HepG2 (cell line): Measurements from ENCODE around the gene THOP1. TPM values are rescaled to one million over a fixed set of nuclear protein-coding genes. Genes with fewer than 3 reads are reported as not detected.

Experiments used
- AHR ChIP-seq: IDR thresholded peaks from 2 replicates; pipeline ENCODE4 v1.6.1; 2018; ENCODE audit warnings: missing genetic modification reagents, missing compliant biosample characterization
- ASH2L ChIP-seq: fragments of 300-600, 200-600 bp; sonication (generic); IDR thresholded peaks from 2 replicates; pipeline ENCODE4 v1.7.0; 2017; ENCODE audit warnings: low read depth, mild to moderate bottlenecking, moderate library complexity, mixed read lengths, low read length; ENCODE audit not compliant: insufficient read length
- CENPX ChIP-seq: sonication (generic); formaldehyde crosslinking; IDR thresholded peaks from 2 replicates; pipeline ENCODE4 v1.9.0; 2021; ENCODE audit warnings: mild to moderate bottlenecking, missing genetic modification reagents, moderate library complexity
- KDM6A ChIP-seq: IDR thresholded peaks from 2 replicates; pipeline ENCODE4 v1.6.1; 2016; ENCODE audit warnings: low read depth
- LBX2 ChIP-seq: sonication (generic); formaldehyde crosslinking; IDR thresholded peaks from 2 replicates; pipeline ENCODE4 v1.5.0; 2020; ENCODE audit warnings: missing genetic modification reagents, mild to moderate bottlenecking, borderline replicate concordance
- MEF2D ChIP-seq: sonication (generic); formaldehyde crosslinking; IDR thresholded peaks from 2 replicates; pipeline ENCODE4 v1.5.1; 2020; ENCODE audit warnings: mild to moderate bottlenecking, missing genetic modification reagents
- PRPF4 ChIP-seq: fragments of 200-400 bp; formaldehyde crosslinking; IDR thresholded peaks from 2 replicates; pipeline ENCODE4 v1.6.1; 2016; ENCODE audit warnings: low read length, low read depth; ENCODE audit not compliant: poor library complexity, severe bottlenecking
- STAT5B ChIP-seq: sonication (generic); formaldehyde crosslinking; IDR thresholded peaks from 2 replicates; pipeline ENCODE4 v1.4.0; 2020; ENCODE audit warnings: missing genetic modification reagents
- TBL1XR1 ChIP-seq: fragments of 150-350 bp; IDR thresholded peaks from 2 replicates; pipeline ENCODE4 v1.6.1; 2014; ENCODE audit warnings: borderline replicate concordance, low read length; ENCODE audit not compliant: partially characterized antibody
- TBP ChIP-seq: sonication (generic); formaldehyde crosslinking; IDR thresholded peaks from 2 replicates; pipeline ENCODE4 v1.5.0; 2020; ENCODE audit warnings: missing genetic modification reagents
- TEF ChIP-seq: sonication (generic); formaldehyde crosslinking; IDR thresholded peaks from 2 replicates; pipeline ENCODE4 v1.5.0; 2020; ENCODE audit warnings: missing genetic modification reagents
- TRIM22 ChIP-seq: fragments of 450-650 bp; IDR thresholded peaks from 2 replicates; pipeline ENCODE4 v1.6.1; 2017
- U2AF1 ChIP-seq: fragments of 200-400 bp; formaldehyde crosslinking; optimal IDR thresholded peaks from 2 replicates; pipeline ENCODE3; 2017; ENCODE audit warnings: mild to moderate bottlenecking, low read depth, low read length
- ZBTB7A ChIP-seq: sonication (generic); formaldehyde crosslinking; IDR thresholded peaks from 2 replicates; pipeline ENCODE4 v1.8.0; 2022; ENCODE audit warnings: mild to moderate bottlenecking, missing genetic modification reagents
- ZNF3 ChIP-seq: IDR thresholded peaks from 2 replicates; pipeline ENCODE4 v1.7.0; 2017; ENCODE audit warnings: inconsistent platforms
- ZNF329 ChIP-seq: sonication (generic); formaldehyde crosslinking; IDR thresholded peaks from 2 replicates; pipeline ENCODE4 v1.9.0; 2021; ENCODE audit warnings: low read depth, mild to moderate bottlenecking, missing genetic modification reagents
- ZNF431 ChIP-seq: sonication (generic); formaldehyde crosslinking; IDR thresholded peaks from 2 replicates; pipeline ENCODE4 v1.9.0; 2022; ENCODE audit warnings: missing genetic modification reagents, low read depth, mild to moderate bottlenecking, borderline replicate concordance
- ZNF788 ChIP-seq: sonication (generic); formaldehyde crosslinking; IDR thresholded peaks from 2 replicates; pipeline ENCODE4 v1.5.0; 2020; ENCODE audit warnings: mild to moderate bottlenecking, missing genetic modification reagents, borderline replicate concordance
- ZNF816 ChIP-seq: sonication (generic); formaldehyde crosslinking; IDR thresholded peaks from 2 replicates; pipeline ENCODE4 v1.8.0; 2022; ENCODE audit warnings: missing genetic modification reagents, mild to moderate bottlenecking, borderline replicate concordance
- ZUFSP ChIP-seq: sonication (generic); formaldehyde crosslinking; IDR thresholded peaks from 2 replicates; pipeline ENCODE4 v1.9.0; 2021; ENCODE audit warnings: missing genetic modification reagents, mild to moderate bottlenecking, borderline replicate concordance
- polyA plus RNA-seq, 8 experiments: library from polyadenylated mRNA; depleted of rRNA in 3 of 8; stranded (reverse) in 7 of 8; unstranded in 1 of 8; fragments of >200 nt; fragmentation: Illumina TruSeq in 4 of 8; extraction: Trizol in 4 of 8; gene quantifications; 2 replicates each; pipeline versions ENCODE4 v1.2.1 to v1.2.3, GENCODE V29; 2011 to 2016; ENCODE audit warnings: low read depth in 4 of 8, missing spikeins in 1 of 8, mixed read lengths in 1 of 8; ENCODE audit not compliant: insufficient read depth in 1 of 8
- total RNA-seq, 5 experiments: library from RNA; depleted of rRNA; stranded (reverse); fragments of >200 nt; fragmentation: Illumina TruSeq; extraction: Trizol; gene quantifications; 2 replicates each; pipeline ENCODE4 v1.2.3, GENCODE V29; 2016; ENCODE audit warnings: low read depth in 1 of 5
- TF ChIP-seq, protein P1 (sequence below): sonication (generic); formaldehyde crosslinking; IDR thresholded peaks from 2 replicates; pipeline ENCODE4 v1.4.0; 2020; ENCODE audit warnings: mild to moderate bottlenecking, missing genetic modification reagents

The THOP1 gene
- total and polyA plus RNA-seq, 2 of the 13 experiments (the other 11 are each of a cell fraction or from before 2014, with no cell fraction given), result 74.4 to 116 TPM

- TF ChIP-seq TBP (CRISPR knock-in tag) (no peak), PRPF4 (no peak), CENPX (CRISPR knock-in tag) (no peak), LBX2 (CRISPR knock-in tag) (peak; percentile 90; the same call in 1 of the 2 replicates), KDM6A (no peak), ASH2L (peak; percentile 87), ZNF788 (CRISPR knock-in tag) (peak; percentile 78; the same call in 1 of the 2 replicates), ZNF329 (CRISPR knock-in tag) (peak; percentile 88), ZNF816 (CRISPR knock-in tag) (peak; percentile 97), STAT5B (CRISPR knock-in tag) (peak; percentile 99), ZBTB7A (CRISPR knock-in tag) (no peak), ZUFSP (no peak), U2AF1 (peak; percentile 83), TEF (CRISPR knock-in tag) (peak; percentile 84; the same call in 1 of the 2 replicates), ZNF3 (CRISPR knock-in tag) (peak; percentile 81; the same call in 1 of the 2 replicates), TBL1XR1 (peak; percentile 39), MEF2D (CRISPR knock-in tag) (peak; percentile 88), TRIM22 (no peak), ZNF431 (CRISPR knock-in tag) (peak; percentile 94; the same call in 1 of the 2 replicates), AHR (CRISPR knock-in tag) (peak; percentile 98; the same call in 1 of the 2 replicates)
- TF ChIP-seq, protein P1, sequence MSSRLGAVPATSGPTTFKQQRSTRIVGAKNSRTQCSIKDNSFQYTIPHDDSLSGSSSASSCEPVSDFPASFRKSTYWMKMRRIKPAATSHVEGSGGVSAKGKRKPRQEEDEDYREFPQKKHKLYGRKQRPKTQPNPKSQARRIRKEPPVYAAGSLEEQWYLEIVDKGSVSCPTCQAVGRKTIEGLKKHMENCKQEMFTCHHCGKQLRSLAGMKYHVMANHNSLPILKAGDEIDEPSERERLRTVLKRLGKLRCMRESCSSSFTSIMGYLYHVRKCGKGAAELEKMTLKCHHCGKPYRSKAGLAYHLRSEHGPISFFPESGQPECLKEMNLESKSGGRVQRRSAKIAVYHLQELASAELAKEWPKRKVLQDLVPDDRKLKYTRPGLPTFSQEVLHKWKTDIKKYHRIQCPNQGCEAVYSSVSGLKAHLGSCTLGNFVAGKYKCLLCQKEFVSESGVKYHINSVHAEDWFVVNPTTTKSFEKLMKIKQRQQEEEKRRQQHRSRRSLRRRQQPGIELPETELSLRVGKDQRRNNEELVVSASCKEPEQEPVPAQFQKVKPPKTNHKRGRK (CRISPR knock-in tag), result no peak
Observed at GRCh38 chr19:2739602-2740313, 45.5 kb upstream of the THOP1 start, which contains the start of gene SLC39A3 (continued).
